ENCODE measurements around the gene SNAP23.

The SNAP23 gene

GRCh38 chr15:42575188-42576039, 80.0 kb downstream of the SNAP23 start, which contains the start of gene STARD9:
STARD9 (plus strand) TSS chr15:42575606; CDS start chr15:42575716, 110 bp downstream.
- DNase-seq, result peak; percentile 96

- peak; percentile 54 for DNase-seq
Measured at GRCh38 chr15:42576040-42576594, 80.7 kb downstream of the SNAP23 start.

- peak; percentile 17 for DNase-seq
Measured at GRCh38 chr15:42576776-42577175, 81.3 kb downstream of the SNAP23 start.

DNA sequence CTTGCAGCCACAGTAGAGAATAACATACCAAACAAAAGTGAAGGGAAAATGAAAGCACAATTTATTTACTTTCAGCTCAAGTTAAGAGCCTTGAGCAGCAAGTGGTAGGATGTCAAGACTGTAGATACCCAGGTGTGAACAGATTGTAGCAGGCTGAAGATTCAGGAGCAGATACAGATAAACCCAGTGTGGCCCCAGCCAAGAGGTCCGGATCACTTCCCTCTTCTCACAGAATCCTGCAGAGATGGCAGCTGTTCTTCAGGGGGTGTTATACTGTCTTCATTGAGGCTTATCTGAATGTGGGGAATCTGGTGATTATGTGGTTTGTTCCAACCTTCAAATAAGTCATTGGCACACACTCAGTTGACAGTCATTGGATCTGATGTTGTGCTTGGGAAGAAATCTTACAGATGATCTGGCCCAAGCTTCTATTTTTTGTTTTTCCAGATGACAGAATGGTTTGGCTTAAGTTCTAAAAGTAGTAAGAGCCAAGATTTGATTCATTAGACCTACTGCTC, 82.1 kb downstream of the SNAP23 start:
- DNase-seq, result peak; percentile 8

GRCh38 chr15:42578984-42579537, 83.6 kb downstream of the SNAP23 start:
- DNase-seq, result no peak

DNA sequence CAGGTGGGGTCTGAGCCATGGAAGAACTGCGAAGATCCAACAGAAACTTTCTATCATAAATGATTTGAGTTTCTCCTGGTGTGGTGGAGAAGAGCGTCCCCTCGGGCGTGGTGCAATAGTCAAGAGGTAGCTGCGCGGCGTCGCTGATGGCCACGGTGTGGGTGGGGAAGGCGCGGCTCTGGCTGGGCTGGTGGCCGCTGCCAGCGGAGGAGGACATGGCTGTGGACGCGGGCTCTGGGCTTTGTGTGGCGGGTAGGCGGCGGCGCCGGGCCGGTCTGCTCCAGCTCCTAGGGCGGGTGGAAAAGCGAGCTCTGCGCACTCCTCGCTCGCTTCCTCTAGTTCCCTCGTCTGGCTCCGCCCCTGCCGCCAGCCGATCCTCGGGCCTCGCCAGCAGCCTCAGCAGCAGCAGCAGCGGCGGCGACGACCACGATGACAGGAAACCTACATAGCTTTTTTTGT, 85.9 kb downstream of the SNAP23 start:
- DNase-seq, result peak; percentile 85

All from NCI-H69 (cell line).